Lower lobe of right lung (tissue), 2 donors: ENCODE measurements around the gene MPP2. TPM values are rescaled to one million over a fixed set of nuclear protein-coding genes. Genes with fewer than 3 reads are reported as not detected.
"Not testable (repeated sequence)": the region's sequence is repeated elsewhere in the genome, so short reads cannot be mapped to it uniquely, and the experiment has no call there.

Experiments used
- ATAC-seq, 2 donors: fragments of 200-7000 bp; cut with Tn5 transposase; one replicate each; pipeline ENCODE4 v1.9.1; 2020 to 2022; ENCODE audit warnings: mild to moderate bottlenecking in 2 of 2, moderate library complexity in 2 of 2
- DNase-seq: peaks from one replicate; pipeline ENCODE4 v3.0.0-alpha.2; 2020
- H3K27ac ChIP-seq: fragments of 200-600 bp; one replicate; pipeline ENCODE4 v1.8.0; 2022
- H3K27me3 ChIP-seq: fragments of 200-600 bp; one replicate; pipeline ENCODE4 v1.8.0; 2022; ENCODE audit warnings: low read depth
- H3K36me3 ChIP-seq: fragments of 200-600 bp; one replicate; pipeline ENCODE4 v1.8.0; 2022; ENCODE audit warnings: mild to moderate bottlenecking
- H3K4me1 ChIP-seq: fragments of 200-600 bp; one replicate; pipeline ENCODE4 v1.8.0; 2022
- H3K4me3 ChIP-seq: fragments of 200-600 bp; one replicate; pipeline ENCODE4 v1.8.0; 2022; ENCODE audit warnings: mild to moderate bottlenecking
- H3K9me3 ChIP-seq: fragments of 200-600 bp; one replicate; pipeline ENCODE4 v1.8.0; 2022
- CTCF ChIP-seq: fragments of 200-600 bp; IDR thresholded peaks from one replicate; pipeline ENCODE4 v1.8.0; 2022; ENCODE audit warnings: antibody characterized with exemption, mild to moderate bottlenecking
- intact Hi-C: fragments of 100-400 bp; cut with DNase I; formaldehyde crosslinking; loops from one replicate; pipeline ENCODE4 v1.11.0; 2022
- total RNA-seq: library from RNA; stranded (reverse); fragmentation: NEBNext Ultra II Directional; extraction: Animal tissue kit (Norgen Biotek cat#: 25700); gene quantifications from one replicate; pipeline ENCODE4 v1.2.1, GENCODE V29; 2021
- donor health status: DM: no; HTN: yes; CAD: no; lungs with severe emphysema.

MPP2 gene
- total RNA-seq, 1 donor from 2014 or later, result 0.62 TPM

DNA sequence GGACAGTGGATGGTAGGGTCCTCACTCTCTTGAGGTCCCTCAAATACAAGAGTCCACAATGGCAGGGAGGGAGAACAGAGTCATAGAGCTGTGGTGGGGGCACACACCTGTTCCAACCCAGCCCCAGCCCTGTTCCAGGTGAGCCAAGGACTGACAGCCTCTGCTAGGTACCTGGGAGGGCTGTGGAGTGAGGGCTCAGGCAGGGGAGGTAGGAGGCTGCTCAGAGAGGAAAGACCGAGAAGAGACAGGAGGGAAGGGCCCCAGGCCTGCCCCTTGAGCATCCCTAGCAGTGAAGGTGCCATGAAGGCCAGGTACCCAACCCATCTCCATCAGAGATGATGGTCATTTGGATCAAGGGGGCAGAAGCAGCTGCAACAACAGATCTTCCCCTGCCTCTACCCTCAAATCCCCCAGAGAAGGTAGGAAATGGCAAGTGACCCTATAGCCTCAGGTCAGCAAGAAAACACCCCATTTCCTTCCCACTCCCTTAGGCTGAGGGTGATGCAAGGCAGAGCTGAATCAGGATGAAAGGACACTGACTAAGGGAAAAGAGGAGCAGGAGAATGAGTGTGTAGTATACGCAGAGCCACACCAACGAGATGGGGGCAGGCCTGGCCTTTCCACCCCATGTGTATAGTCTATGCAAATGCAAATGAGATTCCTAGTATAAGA, 31.7 kb downstream of the MPP2 start:
- intact Hi-C loops, result no loop called here

DNA sequence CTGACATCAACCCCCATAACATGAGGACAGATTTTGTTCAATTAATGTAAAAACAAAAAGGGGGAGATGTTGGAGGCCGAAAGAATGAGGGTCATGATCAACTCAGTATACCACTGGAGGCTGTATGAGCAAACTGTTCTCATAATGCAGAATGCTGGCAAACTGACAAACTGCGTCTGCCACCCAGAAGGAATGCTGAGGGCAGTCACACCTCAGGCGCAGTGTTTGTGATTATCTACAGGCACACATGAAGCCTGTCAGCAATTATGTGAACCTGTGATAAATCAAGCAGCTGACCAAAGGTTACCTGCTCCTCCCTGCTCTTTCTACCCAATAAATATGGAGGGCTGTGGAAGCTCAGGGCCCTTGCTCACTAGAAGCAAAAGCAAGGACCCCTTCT, 33.0 kb downstream of the MPP2 start:
- no peak for TF ChIP-seq CTCF
- no peaks in the 10 kb centered on the region for H3K9me3 ChIP-seq
- no peaks in the 10 kb centered on the region for H3K27me3 ChIP-seq
- H3K36me3 ChIP-seq, result no peaks in the 10 kb centered on the region
- H3K27ac ChIP-seq, result no peak overlapping the region
- intact Hi-C loops, result no loop called here
- no peak for DNase-seq
- H3K4me1 ChIP-seq, result peaks cover 7% of the 10 kb centered on the region
- peak in 1 of 2 donors; percentile 52 for ATAC-seq
- H3K4me3 ChIP-seq, result no peak overlapping the region

More for the DNA sequence above, 31.7 kb downstream of the MPP2 start:
- Histone ChIP-seq H3K27ac (no peak overlapping the region), H3K4me3 (no peak overlapping the region), H3K36me3 (no peaks in the 10 kb centered on the region), H3K27me3 (no peaks in the 10 kb centered on the region), H3K9me3 (no peaks in the 10 kb centered on the region), H3K4me1 (peaks cover 7% of the 10 kb centered on the region)
- ATAC-seq (no peak), DNase-seq (no peak)
- TF ChIP-seq CTCF, result no peak

DNA sequence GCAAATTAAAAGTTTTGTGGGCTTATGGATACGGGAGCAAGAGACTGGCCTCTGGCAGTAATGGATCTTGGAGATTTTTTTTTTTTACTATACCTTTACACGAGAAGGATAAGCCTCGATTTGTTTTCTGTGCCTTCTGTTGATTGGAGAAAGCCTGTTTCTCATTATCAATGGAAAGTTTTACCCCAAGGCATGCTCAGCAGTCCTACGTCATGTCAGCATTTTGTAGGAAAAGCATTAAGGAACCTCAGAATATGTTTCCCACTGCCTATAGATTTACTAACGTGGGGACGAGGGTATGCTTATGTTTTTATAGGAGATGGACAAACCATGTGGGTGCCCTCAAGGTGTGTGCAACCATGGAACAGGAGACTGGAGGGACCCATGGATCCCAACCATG, 33.5 kb downstream of the MPP2 start:
- Histone ChIP-seq H3K4me1 (peaks cover 6% of the 10 kb centered on the region), H3K36me3 (no peaks in the 10 kb centered on the region), H3K27me3 (no peaks in the 10 kb centered on the region), H3K4me3 (no peak overlapping the region), H3K27ac (no peak overlapping the region), H3K9me3 (no peaks in the 10 kb centered on the region)
- intact Hi-C loops, result no loop called here
- TF ChIP-seq CTCF, result no peak
- ATAC-seq (no peak), DNase-seq (no peak)

GRCh38 chr17:43873091-43873490, 34.2 kb downstream of the MPP2 start:
- DNase-seq, result no peak

DNA sequence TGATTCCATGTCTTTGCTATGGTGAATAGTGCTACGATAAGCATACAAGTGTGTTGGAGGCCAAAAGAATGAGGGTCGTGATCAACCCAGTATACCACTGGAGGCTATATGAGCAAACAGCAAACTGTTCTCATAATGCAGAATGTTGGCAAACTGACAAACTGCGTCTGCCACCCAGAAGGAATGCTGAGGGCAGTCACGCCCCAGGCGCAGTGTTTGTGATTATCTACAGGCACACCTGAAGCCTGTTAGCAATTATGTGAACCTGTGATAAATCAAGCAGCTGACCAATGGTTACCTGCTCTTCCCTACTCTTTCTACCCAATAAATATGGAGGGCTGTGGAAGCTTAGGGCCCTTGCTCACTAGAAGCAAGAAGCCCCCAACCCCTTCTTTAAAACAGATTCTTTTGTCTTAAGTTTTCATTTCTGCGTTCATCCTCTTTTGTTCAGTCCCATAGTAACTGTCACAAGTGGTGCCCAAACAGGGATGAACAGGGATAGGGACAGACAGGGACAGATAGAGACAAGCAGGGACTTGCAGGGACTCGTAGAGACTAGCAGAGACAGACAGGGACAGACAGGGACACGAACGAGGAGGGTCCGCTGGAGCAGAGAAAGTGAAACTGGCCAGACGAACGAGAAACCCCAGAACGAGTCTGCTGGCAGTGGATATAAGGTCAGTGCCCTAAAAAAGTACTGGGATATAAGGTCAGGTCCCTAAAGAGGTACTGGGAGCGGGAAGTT, 35.2 kb downstream of the MPP2 start:
- peak; percentile 60 to 66 for ATAC-seq

More at GRCh38 chr17:43873091-43873490, 34.2 kb downstream of the MPP2 start:
- Histone ChIP-seq H3K36me3 (no peaks in the 10 kb centered on the region), H3K9me3 (no peaks in the 10 kb centered on the region), H3K4me3 (no peak overlapping the region), H3K27ac (no peak overlapping the region), H3K4me1 (no peaks in the 10 kb centered on the region), H3K27me3 (no peaks in the 10 kb centered on the region)
- no peak for TF ChIP-seq CTCF
- intact Hi-C loops, result no loop called here
- ATAC-seq, result no peak

DNA sequence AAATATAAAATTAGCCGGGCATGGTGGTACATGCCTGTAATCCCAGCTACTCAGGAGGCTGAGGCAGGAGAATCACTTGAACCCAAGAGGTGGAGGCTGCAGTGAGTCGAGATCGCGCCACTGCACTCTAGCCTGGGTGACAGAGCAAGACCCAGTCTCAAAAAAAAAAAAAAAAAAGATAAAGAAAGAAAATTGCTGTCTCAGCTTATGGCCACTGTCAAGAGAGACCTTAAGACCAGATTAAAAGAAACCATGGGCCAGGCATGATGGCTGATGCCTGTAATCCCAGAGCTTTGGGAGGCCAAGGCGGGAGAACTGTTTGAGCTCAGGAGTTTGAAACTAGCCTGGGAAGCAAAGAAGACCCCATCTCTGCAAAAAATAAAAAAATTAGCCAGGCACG, 38.3 kb downstream of the MPP2 start:
- ATAC-seq, H3K9me3 ChIP-seq, H3K36me3 ChIP-seq: not testable (repeated sequence)

More for the DNA sequence above, 35.2 kb downstream of the MPP2 start:
- peak; percentile 70 for DNase-seq
- Histone ChIP-seq H3K36me3 (no peaks in the 10 kb centered on the region), H3K4me1 (no peaks in the 10 kb centered on the region), H3K27me3 (no peaks in the 10 kb centered on the region), H3K9me3 (no peaks in the 10 kb centered on the region), H3K4me3 (peak overlapping the region; percentile 12), H3K27ac (peak overlapping the region; percentile 6)
- no peak for TF ChIP-seq CTCF
- intact Hi-C loops, result no loop called here

More for the DNA sequence above, 38.3 kb downstream of the MPP2 start:
- H3K4me3 ChIP-seq, H3K4me1 ChIP-seq, DNase-seq, H3K27ac ChIP-seq, intact Hi-C loops, H3K27me3 ChIP-seq: not testable (repeated sequence)
